DMS79 treated with DMSO at 0.1 percent for 48 hours (cell line): ENCODE results near the gene NR4A1.

Experiments
- DNase-seq: peaks from one replicate; lab custom pipeline; 2025; lab: John Stamatoyannopoulos, UW

Gene NR4A1

GRCh38 chr12:52079576-52080402 is 28.5 kb downstream of the NR4A1 start, which contains the start of gene SMIM41:
Gene SMIM41 (plus strand): TSS chr12:52079704. CDS start chr12:52079780, 76 bp downstream.
- no peak for DNase-seq

GRCh38 chr12:52080403-52081251 is 29.4 kb downstream of the NR4A1 start:
- no peak for DNase-seq

GRCh38 chr12:52081263-52081733 is 30.1 kb downstream of the NR4A1 start:
- DNase-seq, result peak; percentile 33

- no peak for DNase-seq
These were observed 30.9 kb downstream of the NR4A1 start for GRCh38 chr12:52082026-52082668.

- DNase-seq, result no peak
These were observed 31.4 kb downstream of the NR4A1 start for GRCh38 chr12:52082669-52082987.

GRCh38 chr12:52082988-52083637 is 31.9 kb downstream of the NR4A1 start:
- peak; percentile 13 for DNase-seq

GRCh38 chr12:52083638-52083996 is 32.4 kb downstream of the NR4A1 start:
- no peak for DNase-seq

GRCh38 chr12:52084491-52085231 is 33.4 kb downstream of the NR4A1 start:
- no peak for DNase-seq

- DNase-seq, result no peak
These were observed 34.5 kb downstream of the NR4A1 start for GRCh38 chr12:52085682-52086180.

- DNase-seq, result no peak
These were observed 35.1 kb downstream of the NR4A1 start for GRCh38 chr12:52086366-52086765.

- no peak for DNase-seq
These were observed 35.9 kb downstream of the NR4A1 start for GRCh38 chr12:52086944-52087835.

- DNase-seq, result no peak
These were observed 36.9 kb downstream of the NR4A1 start for GRCh38 chr12:52087961-52088820.

GRCh38 chr12:52089491-52089890 is 38.2 kb downstream of the NR4A1 start:
- DNase-seq, result no peak

GRCh38 chr12:52090291-52090690 is 39.0 kb downstream of the NR4A1 start:
- DNase-seq, result peak; percentile 63

- DNase-seq, result no peak
These were observed 39.8 kb downstream of the NR4A1 start for GRCh38 chr12:52091061-52091460.

- no peak for DNase-seq
These were observed 40.6 kb downstream of the NR4A1 start for GRCh38 chr12:52091869-52092268.

- no peak for DNase-seq
These were observed 42.1 kb downstream of the NR4A1 start for GRCh38 chr12:52093346-52093745.

GRCh38 chr12:52096332-52097044 is 45.2 kb downstream of the NR4A1 start:
- DNase-seq, result no peak
